NCI-H526 (cell line): Measurements from ENCODE around the gene SYT8.

ENCODE experiments used
- DNase-seq, 2 experiments: peaks; one replicate each; lab custom pipeline; 2025; lab: John Stamatoyannopoulos, UW

SYT8 gene

DNA sequence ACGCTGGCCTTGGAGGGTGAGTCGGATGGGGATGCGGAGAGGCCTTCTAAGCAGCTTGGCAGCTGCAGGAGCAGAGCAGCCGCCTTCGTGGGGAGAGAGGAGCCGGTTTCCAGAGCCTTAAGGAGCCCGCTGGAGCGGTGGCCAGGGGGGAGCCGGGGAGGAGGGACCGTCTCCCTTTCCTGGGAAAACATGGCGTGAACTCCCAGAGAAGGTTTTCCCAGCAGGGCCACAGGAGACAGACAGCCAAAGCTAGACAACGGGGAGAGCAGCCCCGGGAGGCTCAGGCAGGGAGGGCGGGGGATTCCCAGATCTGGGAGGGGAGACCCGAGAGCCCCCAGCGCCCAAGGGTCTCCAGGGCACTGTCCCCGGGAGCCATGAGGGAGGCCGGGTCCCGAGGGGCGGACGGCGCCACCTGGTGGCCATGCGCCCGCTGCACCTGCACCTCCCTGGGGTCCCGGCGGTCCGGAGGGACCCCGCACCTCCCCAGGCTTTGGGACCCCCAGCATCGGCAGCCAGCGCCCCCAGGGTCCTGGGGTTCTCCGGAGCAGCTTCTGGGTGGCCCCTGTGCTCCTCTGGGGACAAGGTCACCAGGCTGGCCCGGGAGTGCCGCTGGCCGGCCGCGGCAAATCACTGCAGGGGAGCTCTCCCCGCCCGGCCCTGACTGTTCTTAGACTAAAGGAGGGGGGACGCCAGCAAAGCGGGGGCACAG lies 2.4 kb upstream of the SYT8 start:
- DNase-seq, result peak in 1 of 2 experiments; percentile 77

DNA sequence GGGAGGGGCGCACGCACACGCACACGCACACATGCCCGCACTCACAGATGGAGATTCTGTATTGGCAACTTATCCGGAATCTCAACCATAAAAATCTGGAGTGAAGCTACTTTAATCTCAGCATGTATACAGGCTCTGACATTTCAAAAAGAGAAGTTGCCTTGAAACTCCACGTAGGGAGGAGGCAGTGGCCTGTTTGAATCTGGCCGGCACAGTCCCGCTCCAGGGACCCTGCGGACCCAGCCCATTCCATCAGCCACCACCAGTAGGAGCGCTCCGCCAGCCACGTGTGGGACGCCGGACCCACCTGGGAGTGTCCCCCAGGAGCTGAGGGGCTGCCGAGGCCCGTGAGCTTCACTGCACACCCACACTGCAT lies 1.9 kb upstream of the SYT8 start:
- DNase-seq, result no peak

DNA sequence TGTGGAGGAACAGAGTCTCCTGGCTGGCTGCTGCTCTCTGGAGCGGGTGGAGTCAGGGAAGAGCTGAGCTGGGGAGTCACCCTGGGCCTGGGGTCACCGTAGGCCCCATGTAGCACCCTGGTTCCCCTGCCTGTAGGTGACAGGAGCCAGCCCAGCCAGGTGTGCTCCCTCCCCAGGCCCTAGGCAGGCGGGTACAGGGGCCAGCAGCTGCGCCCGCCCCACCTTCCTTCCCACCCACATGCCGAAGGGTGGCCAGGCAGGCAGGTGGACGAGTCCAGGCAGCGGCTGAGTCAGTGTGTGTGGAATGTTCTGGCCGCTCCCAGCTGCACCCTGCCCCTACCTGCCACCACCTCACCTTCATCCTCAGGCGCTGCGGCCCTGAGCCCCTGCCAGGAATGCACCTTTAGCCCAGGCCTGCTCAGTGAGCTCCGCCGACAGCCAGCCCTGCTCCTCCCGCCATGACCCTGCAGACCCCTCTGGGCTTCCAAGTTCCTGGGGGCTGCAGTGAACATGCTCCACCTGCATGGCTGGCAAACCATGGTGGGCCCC lies 654 bp upstream of the SYT8 start:
- DNase-seq, result no peak

DNA sequence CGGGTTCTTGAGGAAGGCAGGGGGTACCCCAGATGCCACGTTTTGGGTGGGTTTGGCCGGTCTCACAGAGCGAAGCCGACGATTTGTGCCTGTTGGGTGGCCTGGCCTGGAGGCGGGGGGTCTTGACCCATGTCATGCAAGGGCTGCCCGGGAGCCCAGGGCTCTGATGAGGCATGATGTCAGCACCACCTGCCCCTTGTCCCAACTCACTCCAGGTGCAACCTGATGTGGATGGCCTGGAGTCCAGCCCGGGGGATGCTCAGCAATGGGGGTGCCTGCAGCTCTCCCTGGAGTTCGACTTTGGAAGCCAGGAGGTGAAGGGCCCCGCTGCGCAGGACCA lies 851 bp downstream of the SYT8 start:
- no peak for DNase-seq

DNA sequence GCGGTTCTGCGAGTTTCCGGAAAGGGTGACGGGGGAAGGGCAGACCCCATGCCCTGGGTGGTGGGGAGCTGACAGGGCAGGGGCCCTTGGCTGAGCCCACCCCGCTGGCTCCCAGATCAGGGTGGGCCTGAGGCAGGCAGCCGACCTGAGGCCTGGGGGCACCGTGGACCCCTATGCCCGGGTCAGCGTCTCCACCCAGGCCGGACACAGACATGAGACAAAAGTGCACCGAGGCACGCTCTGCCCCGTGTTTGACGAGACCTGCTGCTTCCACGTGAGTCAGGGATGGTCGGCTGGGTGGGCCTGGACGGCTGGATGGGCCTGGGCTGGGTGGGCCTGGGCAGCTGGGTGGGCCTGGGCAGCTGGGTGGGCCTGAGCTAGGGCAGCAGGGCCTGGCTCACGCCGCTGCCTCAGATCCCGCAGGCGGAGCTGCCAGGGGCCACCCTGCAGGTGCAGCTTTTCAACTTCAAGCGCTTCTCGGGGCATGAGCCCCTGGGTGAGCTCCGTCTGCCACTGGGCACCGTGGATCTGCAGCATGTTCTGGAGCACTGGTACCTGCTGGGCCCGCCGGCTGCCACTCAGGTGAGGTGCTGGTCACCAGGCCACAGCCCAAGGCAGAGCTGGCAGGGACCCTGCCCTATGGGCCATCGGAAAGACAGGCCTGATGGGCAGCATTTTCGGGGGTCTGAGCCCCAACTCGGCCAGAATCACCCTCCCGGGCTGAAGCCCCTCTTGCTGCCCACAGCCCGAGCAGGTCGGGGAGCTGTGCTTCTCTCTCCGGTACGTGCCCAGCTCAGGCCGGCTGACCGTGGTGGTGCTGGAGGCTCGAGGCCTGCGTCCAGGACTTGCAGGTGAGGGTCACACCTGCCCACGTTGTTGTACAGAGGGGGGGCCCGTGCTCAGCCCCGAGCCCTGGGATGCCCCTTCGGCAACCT lies 1.5 kb downstream of the SYT8 start:
- DNase-seq, result no peak

DNA sequence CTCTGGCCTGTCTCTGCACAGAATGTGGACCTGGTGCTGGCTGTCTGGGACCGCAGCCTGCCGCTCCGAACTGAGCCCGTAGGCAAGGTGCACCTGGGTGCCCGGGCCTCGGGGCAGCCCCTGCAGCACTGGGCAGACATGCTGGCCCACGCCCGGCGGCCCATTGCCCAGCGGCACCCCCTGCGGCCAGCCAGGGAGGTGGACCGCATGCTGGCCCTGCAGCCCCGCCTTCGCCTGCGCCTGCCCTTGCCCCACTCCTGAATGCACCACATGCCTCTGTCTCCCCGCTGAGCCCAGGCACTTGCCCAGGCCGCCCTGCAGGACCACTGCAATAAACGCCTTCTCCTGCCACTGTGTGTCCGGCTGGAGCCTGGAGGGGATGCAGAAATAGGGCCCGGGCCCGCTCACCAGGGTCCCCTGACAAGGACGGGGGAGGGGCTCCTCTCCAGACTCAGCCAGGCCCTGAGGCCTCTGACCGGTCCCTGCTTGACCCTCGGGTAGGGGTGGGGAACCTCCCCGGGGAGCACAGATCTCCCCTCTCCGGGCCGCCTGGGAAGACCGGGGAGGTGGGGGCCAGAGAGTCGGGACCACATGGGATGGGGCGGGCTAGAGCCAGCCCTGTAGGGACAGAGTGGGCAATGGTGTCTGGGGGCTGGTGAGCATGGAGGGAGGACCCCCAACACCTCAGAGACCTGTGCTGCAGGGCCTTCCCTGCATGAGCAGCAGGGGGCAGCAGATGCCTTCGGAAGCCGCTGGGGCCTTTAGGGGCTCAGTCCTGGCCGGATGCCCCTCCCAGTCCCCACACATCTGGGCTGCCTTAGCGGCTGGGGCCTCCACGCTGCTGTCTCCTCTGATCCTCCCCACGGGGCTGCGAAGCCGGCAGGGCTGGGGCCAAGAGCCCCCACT lies 2.6 kb downstream of the SYT8 start:
- DNase-seq, result peak; percentile 22 to 75

DNA sequence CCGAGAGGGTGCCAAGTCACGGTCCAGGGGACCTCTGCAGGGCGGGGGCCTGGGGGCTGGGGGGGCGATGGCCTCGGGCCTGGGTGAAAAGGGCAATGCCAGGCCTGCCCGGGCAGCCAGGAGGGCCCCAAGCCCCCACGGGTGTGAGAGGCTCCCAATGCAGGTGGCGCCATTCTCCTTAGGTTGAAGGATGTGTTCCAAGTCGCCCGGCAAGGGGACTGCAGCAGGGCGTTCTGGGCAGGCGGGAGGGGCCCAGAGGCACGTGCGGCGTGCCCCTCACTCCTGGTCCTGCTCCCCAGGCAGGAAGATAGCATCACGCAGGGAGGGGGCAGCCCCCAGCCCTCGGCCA lies 3.3 kb downstream of the SYT8 start:
- DNase-seq, result no peak

DNA sequence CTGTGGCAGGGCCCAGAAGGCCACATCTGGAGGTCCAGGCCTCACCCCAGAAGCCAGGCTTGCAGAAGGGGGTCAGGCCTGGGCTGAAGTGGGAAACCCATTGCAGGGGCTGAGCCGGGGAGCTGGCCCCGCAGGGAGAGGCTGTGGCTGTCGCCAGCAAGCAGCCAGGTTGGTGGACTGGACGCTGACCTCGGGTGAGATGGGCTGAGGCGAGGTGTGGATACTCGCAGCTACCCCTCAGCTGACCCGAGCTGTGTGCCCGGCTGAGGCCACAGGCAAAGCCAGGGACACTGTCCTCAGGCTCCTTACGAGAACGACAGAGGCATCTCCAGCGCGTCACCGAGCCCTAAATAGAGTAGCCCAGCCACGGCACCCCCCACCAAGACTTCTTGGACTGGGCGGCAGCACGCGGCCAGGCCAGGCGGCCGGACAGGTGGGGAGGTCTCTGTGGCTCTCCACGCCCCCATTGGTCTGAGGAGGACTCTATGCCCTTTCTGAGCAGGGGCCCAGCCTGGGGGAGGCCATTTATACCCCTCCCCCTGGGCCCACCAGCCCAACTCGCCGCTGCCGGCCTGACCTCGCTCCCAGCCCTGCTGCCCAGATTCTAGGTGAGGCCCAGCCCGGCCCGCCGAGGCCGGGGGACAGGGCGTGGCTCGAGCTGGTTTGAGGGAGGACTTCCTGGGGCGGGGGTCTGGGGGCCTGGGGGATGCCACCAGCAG lies 3.8 kb downstream of the SYT8 start, which contains the start of gene TNNI2:
TSS of gene TNNI2 (plus strand) at position 556 of the 719 bp plus-strand sequence. CDS start 716 bp downstream, outside the sequence.
- DNase-seq, result no peak

DNA sequence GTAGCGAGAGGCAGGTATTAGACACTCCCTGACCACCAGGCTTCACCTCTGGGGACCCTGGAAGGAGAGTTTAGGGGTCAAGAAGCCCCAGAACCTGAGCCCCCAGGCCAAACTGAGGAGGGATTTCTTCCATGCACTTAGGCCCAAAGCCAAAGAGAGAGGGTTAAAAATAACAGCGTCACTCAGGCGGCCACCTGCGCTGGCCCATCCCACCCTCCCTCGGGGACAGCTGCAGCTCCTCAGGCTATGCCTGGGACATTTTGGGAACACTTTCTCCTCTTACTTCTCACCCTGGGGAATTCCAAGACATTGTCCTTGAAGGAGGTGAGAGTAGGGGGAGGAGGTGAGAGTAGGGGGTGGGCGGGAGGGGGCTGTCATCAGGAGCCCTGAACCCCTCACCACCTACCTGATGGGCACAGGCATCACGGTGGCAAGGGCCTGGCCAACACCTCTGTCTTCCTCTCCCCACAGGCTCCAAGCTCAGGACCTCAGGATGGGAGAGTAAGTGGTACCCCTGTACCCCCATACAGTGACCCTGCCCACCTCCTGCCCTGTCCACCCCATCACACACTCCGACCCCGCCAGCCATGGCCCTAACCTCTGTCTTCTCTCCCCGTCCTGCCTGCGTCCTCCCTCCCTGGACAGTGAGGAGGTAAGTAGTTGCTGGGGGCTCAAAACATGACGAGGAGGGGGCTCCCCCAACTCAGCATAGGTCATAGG lies 4.6 kb downstream of the SYT8 start:
- DNase-seq, result no peak

DNA sequence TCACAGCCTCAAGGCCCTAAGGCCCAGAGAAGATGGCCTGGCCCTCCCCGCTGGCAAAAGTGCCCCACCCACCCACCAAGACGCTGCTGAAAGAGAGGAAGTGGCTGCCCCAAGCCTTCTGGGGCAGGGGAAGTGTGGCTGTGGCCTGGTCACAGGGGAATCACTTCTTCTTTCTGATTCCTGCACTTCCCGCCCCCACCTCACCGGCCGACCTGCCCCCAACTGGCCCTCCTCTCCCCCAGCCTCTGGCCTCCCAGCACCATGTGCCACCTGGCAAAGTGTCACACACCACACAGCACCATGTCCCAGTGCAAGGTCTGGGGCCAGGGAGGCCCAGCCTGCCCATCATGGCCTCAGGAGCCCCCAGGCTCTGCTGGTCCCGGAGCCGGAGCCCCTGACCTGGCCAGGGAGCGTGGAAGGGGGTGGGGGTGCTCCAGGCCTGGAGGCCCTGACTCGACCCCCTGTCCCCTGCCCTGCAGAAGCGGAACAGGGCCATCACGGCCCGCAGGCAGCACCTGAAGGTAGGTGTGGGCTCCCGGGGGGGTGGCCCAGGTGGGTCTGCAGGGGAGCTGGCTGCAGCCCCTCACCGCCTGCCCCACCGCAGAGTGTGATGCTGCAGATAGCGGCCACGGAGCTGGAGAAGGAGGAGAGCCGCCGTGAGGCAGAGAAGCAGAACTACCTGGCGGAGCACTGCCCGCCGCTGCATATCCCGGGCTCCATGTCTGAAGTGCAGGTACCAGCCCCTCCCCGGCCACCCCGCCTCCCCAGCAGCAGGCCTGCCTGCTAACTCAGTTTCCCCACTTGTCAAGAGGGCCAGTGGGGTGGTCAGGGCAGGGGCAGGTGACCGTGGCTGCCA lies 5.4 kb downstream of the SYT8 start:
- DNase-seq, result peak in 1 of 2 experiments; percentile 47

DNA sequence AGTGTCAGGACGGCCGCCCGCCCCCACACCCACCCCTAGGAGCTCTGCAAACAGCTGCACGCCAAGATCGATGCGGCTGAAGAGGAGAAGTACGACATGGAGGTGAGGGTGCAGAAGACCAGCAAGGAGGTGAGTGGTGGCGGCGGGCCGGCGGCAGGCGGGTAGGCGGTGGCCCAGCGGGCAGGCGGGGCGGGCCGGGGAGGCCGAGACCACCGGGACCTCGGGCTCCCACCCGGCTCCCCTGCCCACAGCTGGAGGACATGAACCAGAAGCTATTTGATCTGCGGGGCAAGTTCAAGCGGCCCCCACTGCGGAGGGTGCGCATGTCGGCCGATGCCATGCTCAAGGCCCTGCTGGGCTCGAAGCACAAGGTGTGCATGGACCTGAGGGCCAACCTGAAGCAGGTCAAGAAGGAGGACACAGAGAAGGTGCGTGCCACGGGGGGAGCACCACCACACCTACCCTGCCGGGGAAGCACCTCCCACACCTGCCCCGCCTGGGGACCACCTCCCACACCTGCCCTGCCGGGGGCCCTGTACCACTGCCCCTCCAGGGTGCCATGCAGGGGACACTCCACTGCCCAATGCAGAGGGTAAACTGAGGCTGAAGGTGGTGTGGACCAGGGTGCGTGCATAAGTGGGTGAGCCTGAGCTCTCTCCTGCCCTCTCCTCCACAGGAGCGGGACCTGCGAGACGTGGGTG lies 6.1 kb downstream of the SYT8 start:
- DNase-seq, result no peak

DNA sequence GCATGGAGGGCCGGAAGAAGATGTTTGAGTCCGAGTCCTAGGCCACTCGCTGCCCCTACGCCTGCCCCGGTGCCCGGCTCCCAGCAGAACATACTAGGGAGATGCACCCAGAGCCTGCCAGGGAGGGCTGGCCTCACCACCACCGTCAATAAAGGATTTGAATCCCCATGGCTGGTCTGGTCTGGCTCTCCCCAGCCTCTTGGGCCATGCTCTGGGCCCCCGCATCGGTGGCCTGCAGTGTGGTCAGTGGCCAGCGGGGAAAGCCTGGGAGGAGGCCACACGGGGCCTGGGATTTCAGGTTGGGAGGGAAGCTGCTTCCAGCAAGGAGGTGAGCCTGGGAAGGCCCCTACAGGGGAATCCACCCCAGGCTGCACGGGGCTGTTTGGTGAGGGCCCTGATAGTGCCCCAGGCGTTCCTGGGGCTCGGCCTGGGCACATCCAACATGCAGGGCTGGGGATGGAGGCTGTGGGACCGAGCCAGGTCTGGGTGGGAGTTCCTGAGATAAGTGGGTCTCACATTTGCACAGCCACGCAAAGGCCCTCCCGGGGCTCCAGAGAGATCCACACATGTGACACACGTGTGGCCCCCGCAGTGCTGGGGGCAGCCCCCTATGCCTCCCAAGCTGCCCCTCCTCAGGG lies 6.8 kb downstream of the SYT8 start:
- DNase-seq, result no peak

DNA sequence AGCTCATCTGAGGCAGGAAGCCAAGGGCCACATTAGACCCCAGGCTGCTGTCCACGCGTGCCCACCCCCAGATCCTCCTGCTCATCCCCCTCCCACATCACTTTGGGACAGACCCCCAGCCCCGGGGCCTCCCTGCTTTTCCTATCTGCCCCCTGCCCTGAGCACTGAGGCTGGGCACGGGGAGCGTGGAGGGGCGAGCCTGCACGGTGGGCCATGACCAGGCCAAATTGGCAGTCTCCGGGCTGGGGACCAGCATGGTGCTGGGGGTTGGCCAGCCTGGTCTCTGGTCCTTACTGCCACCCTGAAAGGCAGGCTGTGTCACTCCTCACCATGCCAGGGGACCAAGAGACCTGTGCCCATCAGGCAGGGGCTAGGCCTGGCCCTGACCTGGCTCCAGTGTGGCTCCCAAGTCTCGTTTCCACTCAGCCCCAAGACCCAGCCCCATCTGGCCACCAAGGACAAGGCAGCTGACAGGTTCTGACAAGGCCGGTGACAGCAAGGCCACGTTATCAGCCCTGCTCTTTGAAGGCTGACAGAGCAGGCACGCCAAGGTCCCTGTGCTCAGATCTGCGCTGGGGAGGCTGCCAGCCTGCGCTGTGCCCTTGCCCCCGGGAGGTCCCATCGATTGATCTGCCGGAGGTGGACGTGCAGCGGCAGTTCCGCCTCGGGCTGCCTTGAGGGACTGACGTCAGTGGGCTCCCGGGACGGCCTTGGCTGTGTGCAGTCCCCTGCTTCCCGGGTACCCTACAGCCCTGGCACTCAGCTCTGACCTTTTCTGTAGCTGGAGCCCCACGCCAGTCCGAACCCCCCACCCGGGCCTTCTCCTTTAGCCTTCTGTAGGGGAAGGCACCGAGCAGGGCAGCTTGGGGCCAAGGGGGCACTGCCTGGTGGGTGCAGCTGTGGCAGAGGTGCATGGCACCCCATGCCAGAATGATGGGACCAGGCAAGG lies 7.6 kb downstream of the SYT8 start:
- DNase-seq, result no peak

DNA sequence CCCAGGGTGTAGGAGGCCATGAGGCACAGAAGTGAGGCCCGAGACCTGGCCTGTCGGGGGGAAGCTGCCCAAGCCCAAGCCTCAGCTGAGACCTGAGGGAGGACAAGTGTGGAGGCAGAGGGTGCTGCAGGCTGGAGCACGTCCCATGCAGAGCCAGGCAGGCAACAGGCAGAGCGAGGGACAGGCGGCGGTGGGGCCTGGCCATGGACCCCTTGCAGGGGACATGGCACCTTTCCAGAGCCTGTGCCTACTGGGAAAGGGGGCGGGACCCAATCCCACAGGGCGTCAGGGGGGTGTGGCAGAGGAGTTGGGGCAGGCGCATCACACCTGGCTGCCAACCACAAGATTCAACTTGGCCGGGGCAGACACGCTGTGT lies 8.3 kb downstream of the SYT8 start:
- DNase-seq, result no peak

DNA sequence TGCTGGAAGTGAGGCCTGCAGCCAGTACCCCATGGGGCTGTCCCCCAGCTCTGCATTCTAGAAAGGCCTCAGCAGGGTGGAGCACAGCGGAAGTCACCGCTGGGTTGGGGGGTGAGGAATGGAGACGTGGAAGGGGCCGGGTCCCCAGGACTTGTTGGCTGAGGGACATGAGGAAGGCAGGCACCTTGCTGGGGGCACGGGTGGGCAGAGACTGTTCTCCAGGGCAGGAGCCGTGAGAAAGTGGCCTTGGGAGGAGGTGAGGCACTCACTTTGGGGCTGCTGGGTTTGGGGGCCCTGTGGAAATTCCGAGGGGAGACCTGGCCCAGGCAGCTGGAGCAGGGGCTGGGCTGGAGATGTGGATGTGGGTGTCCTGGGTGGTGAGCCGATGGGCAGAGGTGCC lies 9.0 kb downstream of the SYT8 start:
- DNase-seq, result no peak

DNA sequence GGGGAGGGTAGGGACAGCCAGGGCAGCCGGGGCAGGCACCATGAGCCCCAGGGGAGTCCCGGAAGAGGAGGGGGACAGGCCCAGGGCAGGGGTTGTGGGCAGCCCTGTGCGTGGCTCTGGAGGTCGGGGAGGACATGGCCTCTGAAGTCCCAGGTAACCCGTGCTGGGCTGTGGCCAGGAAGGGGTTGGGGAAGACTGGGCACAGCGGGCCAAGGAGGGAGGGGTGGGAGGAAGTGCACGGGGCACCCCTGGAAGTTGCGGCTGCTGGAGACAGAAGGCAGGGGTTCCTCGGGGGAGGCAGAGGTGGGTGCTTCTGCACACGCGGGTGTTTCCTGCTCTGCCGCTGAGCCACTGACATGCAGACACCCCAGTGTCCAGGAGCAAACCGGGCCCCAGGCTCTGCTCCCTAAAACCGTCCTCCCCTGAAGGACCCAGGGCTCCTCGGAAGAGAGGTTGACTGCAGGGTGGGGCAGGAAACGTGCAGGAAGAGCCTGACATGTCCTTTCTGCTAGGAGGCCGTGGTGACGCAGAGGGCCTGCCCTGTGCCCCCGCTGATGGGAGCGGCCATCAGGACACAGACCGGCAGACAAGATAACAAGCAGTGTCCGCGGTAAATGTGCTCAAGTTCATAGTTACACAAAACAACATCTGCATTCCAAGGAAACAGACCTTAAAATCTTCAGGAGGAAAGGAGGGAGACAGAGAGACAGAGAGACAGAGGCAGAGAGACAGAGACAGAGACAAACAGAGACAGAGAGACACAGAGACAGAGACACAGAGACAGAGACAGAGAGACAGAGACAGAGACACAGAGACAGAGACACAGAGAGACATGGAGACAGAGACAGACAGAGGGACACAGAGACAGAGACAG lies 9.7 kb downstream of the SYT8 start:
- no peak for DNase-seq

DNA sequence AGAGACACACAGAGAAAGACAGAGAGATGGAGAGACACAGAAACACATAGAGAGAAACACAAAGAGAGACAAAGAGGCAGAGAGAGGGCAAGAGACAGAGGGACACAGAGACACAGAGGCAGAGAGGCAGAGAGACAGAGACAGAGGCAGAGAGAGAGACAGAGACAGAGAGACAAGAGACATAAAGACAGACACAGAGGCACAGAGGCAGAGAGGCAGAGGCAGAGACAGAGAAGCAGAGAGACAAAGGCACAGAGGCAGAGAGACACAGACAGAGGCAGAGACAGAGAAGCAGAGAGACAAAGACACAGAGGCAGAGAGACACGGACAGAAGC lies 10.3 kb downstream of the SYT8 start:
- no peak for DNase-seq
